Panc1 (cell line): Measurements from ENCODE around the gene SLC12A7. TPM values are rescaled to one million over a fixed set of nuclear protein-coding genes. Genes with fewer than 3 reads are reported as not detected.

ENCODE experiments used
- ATAC-seq: fragments of 200-7000 bp; cut with Tn5 transposase; 2 replicates; pipeline ENCODE4 v1.9.1; 2020; ENCODE audit warnings: mild to moderate bottlenecking, moderate library complexity
- BruUV-seq: library from RNA; stranded (reverse); fragments of 400-500 nt; replicated peaks from 2 replicates; lab custom pipeline; 2021; lab: Mats Ljungman, UMichigan
- CTCF ChIA-PET: fragments of 300-600 bp; sonication (Branson Sonifier 250); formaldehyde crosslinking; loops from one replicate; lab custom pipeline; 2022; ENCODE audit warnings: antibody characterized with exemption; lab: Charles Lee
- POLR2A ChIA-PET: fragments of 300-600 bp; sonication (Branson Sonifier 250); formaldehyde crosslinking; loops from one replicate; lab custom pipeline; 2022; ENCODE audit warnings: antibody characterized with exemption; lab: Charles Lee
- DNase-seq: peaks from one replicate; pipeline ENCODE4 v3.0.0-alpha.2; 2010; ENCODE audit warnings: low read depth, low spot score
- H3K27ac ChIP-seq: 2 replicates; pipeline ENCODE4 v1.5.1; 2011; ENCODE audit warnings: mild to moderate bottlenecking, low read length, inconsistent platforms
- H3K27me3 ChIP-seq: fragments of 200-500 bp; sonication (Bioruptor generic); 2 replicates; pipeline ENCODE4 v1.6.0; 2014; ENCODE audit warnings: low read length, inconsistent platforms; ENCODE audit not compliant: control insufficient read depth, insufficient read depth
- H3K36me3 ChIP-seq: fragments of 200-500 bp; sonication (Bioruptor generic); 2 replicates; pipeline ENCODE4 v1.5.1; 2014; ENCODE audit warnings: inconsistent platforms, mild to moderate bottlenecking, low read length, moderate library complexity; ENCODE audit not compliant: control insufficient read depth, insufficient read depth
- H3K4me1 ChIP-seq: 2 replicates; pipeline ENCODE4 v1.5.1; 2011; ENCODE audit warnings: inconsistent platforms, mild to moderate bottlenecking, low read length, moderate library complexity; ENCODE audit not compliant: control insufficient read depth, insufficient read depth
- H3K4me3 ChIP-seq, 2 experiments: 2 replicates each; pipeline ENCODE4 v1.5.1; 2011 to 2012; ENCODE audit warnings: low read depth in 2 of 2, low read length in 2 of 2, mild to moderate bottlenecking in 2 of 2, inconsistent platforms in 1 of 2, moderate library complexity in 1 of 2
- H3K9me3 ChIP-seq: fragments of 200-500 bp; sonication (Bioruptor generic); 2 replicates; pipeline ENCODE4 v1.5.1; 2014; ENCODE audit warnings: low read depth, mild to moderate bottlenecking, inconsistent platforms, low read length, moderate library complexity; ENCODE audit not compliant: control insufficient read depth, insufficient read depth
- CTCF ChIP-seq: fragments of 450-650 bp; IDR thresholded peaks from 2 replicates; pipeline ENCODE4 v1.5.1; 2017; ENCODE audit warnings: mild to moderate bottlenecking
- POLR2AphosphoS5 ChIP-seq: IDR thresholded peaks from 2 replicates; pipeline ENCODE4 v1.6.1; 2012; ENCODE audit warnings: mild to moderate bottlenecking, low read depth, low read length, moderate library complexity
- REST ChIP-seq, 2 experiments: IDR thresholded peaks; 2 replicates each; pipeline ENCODE4 v1.6.1; 2011 to 2012; ENCODE audit warnings: low read depth in 2 of 2, control low read depth in 1 of 2, low read length in 1 of 2, mild to moderate bottlenecking in 1 of 2, moderate library complexity in 1 of 2; ENCODE audit not compliant: insufficient read depth in 1 of 2
- SIN3A ChIP-seq: IDR thresholded peaks from 2 replicates; pipeline ENCODE4 v1.6.1; 2012; ENCODE audit warnings: low read depth, mild to moderate bottlenecking, low read length, moderate library complexity, borderline replicate concordance; ENCODE audit not compliant: insufficient read depth
- TCF7L2 ChIP-seq: IDR thresholded peaks from 2 replicates; pipeline ENCODE4 v1.6.1; 2011; ENCODE audit warnings: mild to moderate bottlenecking, low read depth, low read length, inconsistent platforms
- in situ Hi-C: cut with HindIII; loops from 2 replicates; pipeline ENCODE4 v1.10.0; 2016; ENCODE audit warnings: low sequenced_read_pairs, low pct_unique_long_range_greater_than_20kb
- intact Hi-C: fragments of 100-400 bp; cut with micrococcal nuclease; formaldehyde crosslinking; loops from one replicate; pipeline ENCODE4 v1.10.0; 2022; ENCODE audit not compliant: unreplicated experiment
- total RNA-seq: library from RNA; stranded (reverse); gene quantifications from one replicate; pipeline ENCODE4 v1.2.1, GENCODE V29; 2021; ENCODE audit not compliant: unreplicated experiment

SLC12A7 gene
- total RNA-seq, 1 experiment from 2014 or later: 297 TPM

DNA sequence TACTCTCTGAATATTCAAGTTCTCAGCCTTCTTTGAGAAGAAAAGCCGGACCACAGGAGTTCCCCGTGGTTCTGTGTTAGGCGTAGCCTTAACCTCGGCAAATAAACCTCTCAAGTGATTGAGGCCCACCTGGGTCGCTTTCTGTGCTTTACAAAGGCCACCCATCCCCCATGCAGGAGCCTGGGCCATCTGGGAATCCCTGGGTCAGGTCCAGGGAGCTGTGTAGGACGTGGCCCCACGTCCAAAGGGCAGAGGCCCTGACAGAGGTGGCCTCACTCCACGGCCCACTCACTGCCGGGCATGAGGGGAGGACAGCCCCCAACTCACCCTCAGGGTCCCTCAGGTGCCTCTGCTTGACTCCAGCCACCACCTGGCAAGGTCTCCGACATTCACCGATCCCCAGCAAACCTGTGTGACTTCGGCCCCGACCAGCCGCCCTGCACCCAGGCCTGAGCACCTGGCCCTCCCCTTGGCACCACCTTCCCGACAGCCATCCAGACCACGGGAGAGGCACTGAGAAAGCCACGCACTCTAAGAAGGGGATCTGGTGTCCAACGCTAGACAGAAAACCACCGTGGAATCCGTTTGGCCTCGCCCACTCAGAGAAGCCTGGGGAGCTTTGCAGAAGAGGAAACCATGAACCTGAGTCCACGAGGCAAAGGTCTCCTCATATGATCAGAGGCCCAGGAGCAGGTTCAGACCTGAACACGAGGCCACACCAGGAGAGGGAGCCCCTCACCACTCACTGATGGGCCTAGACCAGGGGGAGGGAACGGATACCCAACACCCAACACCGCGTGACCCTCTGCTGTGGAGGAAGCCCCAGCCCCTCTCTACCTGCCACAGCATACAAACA, 4.5 kb downstream of the SLC12A7 start:
- in situ Hi-C loops: no loop called here

More for the DNA sequence above, 4.5 kb downstream of the SLC12A7 start:
- TF ChIP-seq CTCF (no peak), SIN3A (no peak), TCF7L2 (no peak), POLR2AphosphoS5 (no peak), REST (IDR thresholded peaks at IDR 0.05; ENCODE audit: insufficient read depth in 1 of 2, low read depth in 2 of 2, low read length in 1 of 2) (no peak)
- Histone ChIP-seq H3K27me3 (no peaks in the 10 kb centered on the region), H3K4me1 (peaks cover 59% of the 10 kb centered on the region), H3K4me3 (peak overlapping the region; percentile 78 to 90), H3K36me3 (no peaks in the 10 kb centered on the region), H3K27ac (peak overlapping the region; percentile 100), H3K9me3 (no peaks in the 10 kb centered on the region)
- POLR2A ChIA-PET: no interaction called here
- CTCF ChIA-PET: no interaction called here
- DNase-seq (no peak), ATAC-seq (no peak)
- BruUV-seq: no TSS peak
- intact Hi-C loops: no loop called here
